ENCODE measurements around the gene SORBS2.

SORBS2 gene

GRCh38 chr4:185834778-185835177 is 22.8 kb upstream of the SORBS2 start:
- DNase-seq = no peak

- no peak for DNase-seq
Observed at GRCh38 chr4:185834088-185834487, 22.1 kb upstream of the SORBS2 start.

GRCh38 chr4:185833055-185833598 is 21.1 kb upstream of the SORBS2 start:
- no peak for DNase-seq

GRCh38 chr4:185831125-185831815 is 19.3 kb upstream of the SORBS2 start:
- no peak for DNase-seq

- no peak for DNase-seq
Observed at GRCh38 chr4:185830263-185830994, 18.4 kb upstream of the SORBS2 start.

- DNase-seq = no peak
Observed at GRCh38 chr4:185826381-185826780, 14.4 kb upstream of the SORBS2 start.

- no peak for DNase-seq
Observed at GRCh38 chr4:185825737-185826136, 13.7 kb upstream of the SORBS2 start.

- no peak for DNase-seq
Observed at GRCh38 chr4:185822791-185823190, 10.8 kb upstream of the SORBS2 start.

GRCh38 chr4:185821029-185821419 is 9.0 kb upstream of the SORBS2 start:
- DNase-seq = no peak

- DNase-seq = no peak
Observed at GRCh38 chr4:185820146-185821028, 8.4 kb upstream of the SORBS2 start.

- DNase-seq = no peak
Observed at GRCh38 chr4:185819144-185819543, 7.2 kb upstream of the SORBS2 start.

GRCh38 chr4:185817403-185817818 is 5.4 kb upstream of the SORBS2 start:
- DNase-seq = no peak

- no peak for DNase-seq
Observed at GRCh38 chr4:185813133-185813532, 1.1 kb upstream of the SORBS2 start.

- DNase-seq = no peak
Observed at GRCh38 chr4:185810746-185811508, 1.1 kb downstream of the SORBS2 start.

- DNase-seq = no peak
Observed at GRCh38 chr4:185809533-185810071, 2.4 kb downstream of the SORBS2 start.

- DNase-seq = no peak
Observed at GRCh38 chr4:185809121-185809520, 2.9 kb downstream of the SORBS2 start.

- DNase-seq = no peak
Observed at GRCh38 chr4:185805979-185806378, 6.0 kb downstream of the SORBS2 start.

- no peak for DNase-seq
Observed at GRCh38 chr4:185805262-185805802, 6.7 kb downstream of the SORBS2 start.

- DNase-seq = no peak
Observed at GRCh38 chr4:185803022-185803421, 9.0 kb downstream of the SORBS2 start.

- no peak for DNase-seq
Observed at GRCh38 chr4:185801471-185801870, 10.5 kb downstream of the SORBS2 start.

- DNase-seq = no peak
Observed at GRCh38 chr4:185800266-185800945, 11.6 kb downstream of the SORBS2 start.

Measured in effector CD4-positive, alpha-beta T cell (primary cell).